Fibroblast of villous mesenchyme (primary cell): ENCODE results near the gene JAZF1. TPM values are rescaled to one million over a fixed set of nuclear protein-coding genes. Genes with fewer than 3 reads are reported as not detected.

ENCODE experiments used
- DNase-seq: peaks from one replicate; pipeline ENCODE4 v3.0.0-alpha.2; 2010; ENCODE audit warnings: low read depth
- H3K4me3 ChIP-seq: 2 replicates; pipeline ENCODE4 v1.5.1; 2011; ENCODE audit warnings: low read depth, mild to moderate bottlenecking, low read length
- total RNA-seq: library from RNA; depleted of rRNA; stranded (reverse); fragments of >200 nt; gene quantifications from 2 replicates; pipeline ENCODE4 v1.2.3, GENCODE V29; 2012
- TF ChIP-seq, protein P1 (sequence below): IDR thresholded peaks from 2 replicates; pipeline ENCODE4 v1.5.1; 2012; ENCODE audit warnings: low read depth, mild to moderate bottlenecking, low read length; ENCODE audit not compliant: insufficient read depth

Gene JAZF1
- total RNA-seq, 1 donor, result 38.4 TPM

- DNase-seq, result no peak
- no peak overlapping the region for H3K4me3 ChIP-seq
- TF ChIP-seq, protein P1, sequence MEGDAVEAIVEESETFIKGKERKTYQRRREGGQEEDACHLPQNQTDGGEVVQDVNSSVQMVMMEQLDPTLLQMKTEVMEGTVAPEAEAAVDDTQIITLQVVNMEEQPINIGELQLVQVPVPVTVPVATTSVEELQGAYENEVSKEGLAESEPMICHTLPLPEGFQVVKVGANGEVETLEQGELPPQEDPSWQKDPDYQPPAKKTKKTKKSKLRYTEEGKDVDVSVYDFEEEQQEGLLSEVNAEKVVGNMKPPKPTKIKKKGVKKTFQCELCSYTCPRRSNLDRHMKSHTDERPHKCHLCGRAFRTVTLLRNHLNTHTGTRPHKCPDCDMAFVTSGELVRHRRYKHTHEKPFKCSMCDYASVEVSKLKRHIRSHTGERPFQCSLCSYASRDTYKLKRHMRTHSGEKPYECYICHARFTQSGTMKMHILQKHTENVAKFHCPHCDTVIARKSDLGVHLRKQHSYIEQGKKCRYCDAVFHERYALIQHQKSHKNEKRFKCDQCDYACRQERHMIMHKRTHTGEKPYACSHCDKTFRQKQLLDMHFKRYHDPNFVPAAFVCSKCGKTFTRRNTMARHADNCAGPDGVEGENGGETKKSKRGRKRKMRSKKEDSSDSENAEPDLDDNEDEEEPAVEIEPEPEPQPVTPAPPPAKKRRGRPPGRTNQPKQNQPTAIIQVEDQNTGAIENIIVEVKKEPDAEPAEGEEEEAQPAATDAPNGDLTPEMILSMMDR, result no peak
Measured at GRCh38 chr7:28069388-28069787, 111.2 kb downstream of the JAZF1 start.

GRCh38 chr7:28068811-28069216, 111.8 kb downstream of the JAZF1 start:
- DNase-seq, result peak; percentile 60
- H3K4me3 ChIP-seq, result no peak overlapping the region
- TF ChIP-seq, protein P1, result no peak

GRCh38 chr7:28067171-28067570, 113.4 kb downstream of the JAZF1 start:
- DNase-seq, result no peak

GRCh38 chr7:28065721-28066285, 114.8 kb downstream of the JAZF1 start:
- DNase-seq, result peak; percentile 89
- H3K4me3 ChIP-seq, result no peak overlapping the region
- TF ChIP-seq, protein P1, result no peak

More at GRCh38 chr7:28067171-28067570, 113.4 kb downstream of the JAZF1 start:
- TF ChIP-seq, protein P1, result no peak
- H3K4me3 ChIP-seq, result no peak overlapping the region

GRCh38 chr7:28065308-28065707, 115.3 kb downstream of the JAZF1 start:
- no peak overlapping the region for H3K4me3 ChIP-seq
- DNase-seq, result peak; percentile 95

DNA sequence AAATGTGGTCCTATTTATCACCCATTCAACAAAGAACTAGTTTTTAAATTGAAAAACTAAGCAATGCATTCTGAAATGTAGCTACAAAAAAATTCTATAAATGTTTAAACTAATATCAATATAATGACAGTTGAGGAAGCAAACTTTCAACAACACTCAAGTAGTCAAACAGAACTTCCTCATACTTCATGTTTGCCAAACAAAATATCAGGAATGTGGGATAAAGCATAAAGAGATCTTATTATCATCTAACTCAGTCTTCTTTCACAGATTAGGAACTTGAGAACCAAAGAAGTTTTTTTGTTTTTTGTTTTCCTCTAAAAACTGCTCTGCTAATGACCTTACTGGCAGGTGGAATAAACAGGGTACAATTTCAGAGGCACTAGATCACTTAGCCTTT, 116.2 kb downstream of the JAZF1 start:
- TF ChIP-seq, protein P1, result no peak
- no peak overlapping the region for H3K4me3 ChIP-seq
- DNase-seq, result no peak

More at GRCh38 chr7:28065308-28065707, 115.3 kb downstream of the JAZF1 start:
- TF ChIP-seq, protein P1, result no peak
